Subcutaneous adipose tissue (tissue), 4 donors: ENCODE measurements around the gene SPINK1. TPM values are rescaled to one million over a fixed set of nuclear protein-coding genes. Genes with fewer than 3 reads are reported as not detected.

Source experiments
- CTCF ChIP-seq: fragments of 450-650 bp; IDR thresholded peaks from one replicate; pipeline ENCODE4 v1.5.1; 2016; ENCODE audit warnings: low read depth, mild to moderate bottlenecking, control low read depth, antibody characterized with exemption, moderate library complexity
- total RNA-seq, 4 donors: library from RNA; depleted of rRNA; stranded (reverse); fragments of >200 nt; gene quantifications; one replicate each; pipeline ENCODE4 v1.1.0, GENCODE V29; 2016

The SPINK1 gene
- total RNA-seq, 4 donors from 2014 or later: not detected

GRCh38 chr5:147855774-147856069 lies 24.3 kb upstream of the SPINK1 start:
- no peak for TF ChIP-seq CTCF

GRCh38 chr5:147854894-147855773 lies 23.7 kb upstream of the SPINK1 start:
- no peak for TF ChIP-seq CTCF

- TF ChIP-seq CTCF: no peak
These were observed 22.9 kb upstream of the SPINK1 start for GRCh38 chr5:147854331-147854730.

GRCh38 chr5:147853372-147853987 lies 22.0 kb upstream of the SPINK1 start:
- TF ChIP-seq CTCF: no peak

GRCh38 chr5:147852365-147852764 lies 20.9 kb upstream of the SPINK1 start:
- no peak for TF ChIP-seq CTCF

GRCh38 chr5:147851578-147851977 lies 20.1 kb upstream of the SPINK1 start:
- TF ChIP-seq CTCF: no peak

- TF ChIP-seq CTCF: no peak
These were observed 17.8 kb upstream of the SPINK1 start for GRCh38 chr5:147849226-147849625.
